ENCODE results near the gene RUNX1. TPM values are rescaled to one million over a fixed set of nuclear protein-coding genes. Genes with fewer than 3 reads are reported as not detected.

RUNX1 gene
- polyA plus RNA-seq, 1 of the 3 experiments (the other 2 are of a cell fraction) = 17.1 TPM

DNA sequence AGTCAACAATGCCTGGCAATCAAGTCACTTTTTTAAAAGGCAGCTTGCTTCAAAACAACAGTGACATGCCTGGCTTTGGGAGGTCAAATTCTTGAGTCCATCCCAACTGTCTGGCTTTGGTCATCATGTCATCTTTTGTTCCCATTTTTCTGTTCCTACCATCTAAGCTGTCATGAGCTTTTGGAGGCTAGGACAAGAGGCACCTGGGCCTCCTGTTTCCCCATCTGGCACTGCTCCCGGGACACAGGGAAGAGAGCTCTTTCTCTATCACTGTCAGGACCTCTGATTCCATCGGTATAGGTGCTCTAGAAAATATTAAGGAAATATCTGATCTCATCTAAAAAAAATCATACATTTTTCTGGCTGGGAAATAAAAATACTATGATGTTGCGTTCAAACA lies 224.0 kb downstream of the RUNX1 start (continued):
- TF ChIP-seq, protein P1, sequence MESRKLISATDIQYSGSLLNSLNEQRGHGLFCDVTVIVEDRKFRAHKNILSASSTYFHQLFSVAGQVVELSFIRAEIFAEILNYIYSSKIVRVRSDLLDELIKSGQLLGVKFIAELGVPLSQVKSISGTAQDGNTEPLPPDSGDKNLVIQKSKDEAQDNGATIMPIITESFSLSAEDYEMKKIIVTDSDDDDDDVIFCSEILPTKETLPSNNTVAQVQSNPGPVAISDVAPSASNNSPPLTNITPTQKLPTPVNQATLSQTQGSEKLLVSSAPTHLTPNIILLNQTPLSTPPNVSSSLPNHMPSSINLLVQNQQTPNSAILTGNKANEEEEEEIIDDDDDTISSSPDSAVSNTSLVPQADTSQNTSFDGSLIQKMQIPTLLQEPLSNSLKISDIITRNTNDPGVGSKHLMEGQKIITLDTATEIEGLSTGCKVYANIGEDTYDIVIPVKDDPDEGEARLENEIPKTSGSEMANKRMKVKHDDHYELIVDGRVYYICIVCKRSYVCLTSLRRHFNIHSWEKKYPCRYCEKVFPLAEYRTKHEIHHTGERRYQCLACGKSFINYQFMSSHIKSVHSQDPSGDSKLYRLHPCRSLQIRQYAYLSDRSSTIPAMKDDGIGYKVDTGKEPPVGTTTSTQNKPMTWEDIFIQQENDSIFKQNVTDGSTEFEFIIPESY (IDR thresholded peaks at IDR 0.05; ENCODE audit: borderline replicate concordance, low read depth) = no peak
- TF ChIP-seq, protein P2, sequence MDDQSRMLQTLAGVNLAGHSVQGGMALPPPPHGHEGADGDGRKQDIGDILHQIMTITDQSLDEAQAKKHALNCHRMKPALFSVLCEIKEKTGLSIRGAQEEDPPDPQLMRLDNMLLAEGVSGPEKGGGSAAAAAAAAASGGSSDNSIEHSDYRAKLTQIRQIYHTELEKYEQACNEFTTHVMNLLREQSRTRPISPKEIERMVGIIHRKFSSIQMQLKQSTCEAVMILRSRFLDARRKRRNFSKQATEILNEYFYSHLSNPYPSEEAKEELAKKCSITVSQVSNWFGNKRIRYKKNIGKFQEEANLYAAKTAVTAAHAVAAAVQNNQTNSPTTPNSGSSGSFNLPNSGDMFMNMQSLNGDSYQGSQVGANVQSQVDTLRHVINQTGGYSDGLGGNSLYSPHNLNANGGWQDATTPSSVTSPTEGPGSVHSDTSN (IDR thresholded peaks at IDR 0.05) = no peak
- TF ChIP-seq GABPA (IDR thresholded peaks at IDR 0.05; ENCODE audit: low read depth) (no peak), EP300 (IDR thresholded peaks at IDR 0.05; ENCODE audit: borderline replicate concordance in 1 of 2, low read depth in 1 of 2, low read length in 1 of 2) (no peak), SIN3A (IDR thresholded peaks at IDR 0.05; ENCODE audit: borderline replicate concordance, low read depth, low read length) (no peak), NFIC (IDR thresholded peaks at IDR 0.05; ENCODE audit: borderline replicate concordance) (no peak), RXRA (IDR thresholded peaks at IDR 0.05; ENCODE audit: borderline replicate concordance, low read depth) (no peak), RCOR1 (IDR thresholded peaks at IDR 0.05; ENCODE audit: low read length) (no peak), FOXM1 (IDR thresholded peaks at IDR 0.05; ENCODE audit: low read depth) (no peak)
- TF ChIP-seq, protein P3, sequence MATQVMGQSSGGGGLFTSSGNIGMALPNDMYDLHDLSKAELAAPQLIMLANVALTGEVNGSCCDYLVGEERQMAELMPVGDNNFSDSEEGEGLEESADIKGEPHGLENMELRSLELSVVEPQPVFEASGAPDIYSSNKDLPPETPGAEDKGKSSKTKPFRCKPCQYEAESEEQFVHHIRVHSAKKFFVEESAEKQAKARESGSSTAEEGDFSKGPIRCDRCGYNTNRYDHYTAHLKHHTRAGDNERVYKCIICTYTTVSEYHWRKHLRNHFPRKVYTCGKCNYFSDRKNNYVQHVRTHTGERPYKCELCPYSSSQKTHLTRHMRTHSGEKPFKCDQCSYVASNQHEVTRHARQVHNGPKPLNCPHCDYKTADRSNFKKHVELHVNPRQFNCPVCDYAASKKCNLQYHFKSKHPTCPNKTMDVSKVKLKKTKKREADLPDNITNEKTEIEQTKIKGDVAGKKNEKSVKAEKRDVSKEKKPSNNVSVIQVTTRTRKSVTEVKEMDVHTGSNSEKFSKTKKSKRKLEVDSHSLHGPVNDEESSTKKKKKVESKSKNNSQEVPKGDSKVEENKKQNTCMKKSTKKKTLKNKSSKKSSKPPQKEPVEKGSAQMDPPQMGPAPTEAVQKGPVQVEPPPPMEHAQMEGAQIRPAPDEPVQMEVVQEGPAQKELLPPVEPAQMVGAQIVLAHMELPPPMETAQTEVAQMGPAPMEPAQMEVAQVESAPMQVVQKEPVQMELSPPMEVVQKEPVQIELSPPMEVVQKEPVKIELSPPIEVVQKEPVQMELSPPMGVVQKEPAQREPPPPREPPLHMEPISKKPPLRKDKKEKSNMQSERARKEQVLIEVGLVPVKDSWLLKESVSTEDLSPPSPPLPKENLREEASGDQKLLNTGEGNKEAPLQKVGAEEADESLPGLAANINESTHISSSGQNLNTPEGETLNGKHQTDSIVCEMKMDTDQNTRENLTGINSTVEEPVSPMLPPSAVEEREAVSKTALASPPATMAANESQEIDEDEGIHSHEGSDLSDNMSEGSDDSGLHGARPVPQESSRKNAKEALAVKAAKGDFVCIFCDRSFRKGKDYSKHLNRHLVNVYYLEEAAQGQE (IDR thresholded peaks at IDR 0.05; ENCODE audit: low read depth, low read length) = no peak

DNA sequence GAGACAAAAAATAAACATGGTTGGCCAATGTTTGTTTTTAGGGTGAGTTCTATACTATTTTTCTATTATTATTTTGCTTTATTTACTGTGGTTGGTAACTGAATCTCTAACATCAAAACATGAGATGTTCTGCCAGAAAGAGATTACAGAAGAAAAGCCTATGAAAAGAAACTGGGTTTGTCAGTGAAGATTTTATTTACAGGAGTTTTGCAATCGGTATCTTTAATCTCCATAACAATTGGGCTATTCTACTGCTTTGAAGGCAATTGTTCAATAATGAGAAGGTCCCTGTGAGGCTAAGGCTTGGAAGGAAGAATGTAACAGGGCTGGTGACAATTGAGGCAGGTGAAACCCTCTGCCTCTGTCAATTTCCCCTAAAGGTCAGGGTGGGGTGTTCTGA lies 224.8 kb downstream of the RUNX1 start:
- Histone ChIP-seq H3K27ac (ENCODE audit: low read depth in 2 of 2, low read length in 1 of 2) (no peak overlapping the region; a peak in 1 of 4 replicates), H3K4me3 (ENCODE audit: low read depth in 2 of 2, low read length in 1 of 2) (no peak overlapping the region), H3K4me1 (ENCODE audit: control insufficient read depth in 1 of 2, insufficient read depth in 2 of 2, low read depth in 1 of 2, low read length in 1 of 2) (peaks cover 0 to 33% of the 10 kb centered on the region in 2 experiments; a peak in 2 of 4 replicates), H3F3A (replicated peaks; ENCODE audit: insufficient read depth) (no peaks in the 10 kb centered on the region), H3K79me2 (ENCODE audit: insufficient read depth) (peaks cover 74% of the 10 kb centered on the region), H3K9me2 (no peaks in the 10 kb centered on the region), H3K27me3 (ENCODE audit: insufficient read depth) (no peaks in the 10 kb centered on the region), H3K9me3 (no peaks in the 10 kb centered on the region), H3K36me3 (replicated peaks in 1 of 2; ENCODE audit: control insufficient read depth in 1 of 2, insufficient read depth in 2 of 2, low read length in 1 of 2) (peaks cover 59 to 75% of the 10 kb centered on the region in 2 experiments), H3K9ac (no peak overlapping the region), H3K4me2 (no peak overlapping the region), H4K20me1 (ENCODE audit: insufficient read depth) (0 out of 2 replicates have a peak, but pooled peaks cover 6% of the 10 kb centered on the region), H2AFZ (ENCODE audit: low read depth) (no peak overlapping the region)
- TF ChIP-seq FOSL2 (IDR thresholded peaks at IDR 0.05; ENCODE audit: borderline replicate concordance, low read depth) (no peak), GATA2 (CRISPR knock-in tag; IDR thresholded peaks at IDR 0.05) (no peak), POLR2AphosphoS5 (IDR thresholded peaks at IDR 0.05; ENCODE audit: low read depth, low read length) (no peak), GABPA (IDR thresholded peaks at IDR 0.05; ENCODE audit: low read depth) (no peak), TAF1 (IDR thresholded peaks at IDR 0.05; ENCODE audit: borderline replicate concordance, low read depth, low read length) (no peak), TCF12 (IDR thresholded peaks at IDR 0.05) (no peak), JUND (IDR thresholded peaks at IDR 0.05) (no peak), FOXM1 (IDR thresholded peaks at IDR 0.05; ENCODE audit: low read depth) (no peak)
- TF ChIP-seq, protein P4, sequence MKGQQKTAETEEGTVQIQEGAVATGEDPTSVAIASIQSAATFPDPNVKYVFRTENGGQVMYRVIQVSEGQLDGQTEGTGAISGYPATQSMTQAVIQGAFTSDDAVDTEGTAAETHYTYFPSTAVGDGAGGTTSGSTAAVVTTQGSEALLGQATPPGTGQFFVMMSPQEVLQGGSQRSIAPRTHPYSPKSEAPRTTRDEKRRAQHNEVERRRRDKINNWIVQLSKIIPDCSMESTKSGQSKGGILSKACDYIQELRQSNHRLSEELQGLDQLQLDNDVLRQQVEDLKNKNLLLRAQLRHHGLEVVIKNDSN (IDR thresholded peaks at IDR 0.05; ENCODE audit: borderline replicate concordance, low read depth) = no peak
- CTCF ChIA-PET = no interaction called here
- WGBS (ENCODE audit: low lambda C conversion rate) = 94% methylated on average over 1 of the region's 1 CpG
- POLR2A ChIA-PET = no interaction called here
- DNase-seq = no peak
